ENCODE measurements around the gene ANKRA2. TPM values are rescaled to one million over a fixed set of nuclear protein-coding genes. Genes with fewer than 3 reads are reported as not detected.
"Not testable (repeated sequence)": the region's sequence is repeated elsewhere in the genome, so short reads cannot be mapped to it uniquely, and the experiment has no call there.

ANKRA2 gene
- total RNA-seq, 1 donor from 2014 or later = 19.2 TPM

DNA sequence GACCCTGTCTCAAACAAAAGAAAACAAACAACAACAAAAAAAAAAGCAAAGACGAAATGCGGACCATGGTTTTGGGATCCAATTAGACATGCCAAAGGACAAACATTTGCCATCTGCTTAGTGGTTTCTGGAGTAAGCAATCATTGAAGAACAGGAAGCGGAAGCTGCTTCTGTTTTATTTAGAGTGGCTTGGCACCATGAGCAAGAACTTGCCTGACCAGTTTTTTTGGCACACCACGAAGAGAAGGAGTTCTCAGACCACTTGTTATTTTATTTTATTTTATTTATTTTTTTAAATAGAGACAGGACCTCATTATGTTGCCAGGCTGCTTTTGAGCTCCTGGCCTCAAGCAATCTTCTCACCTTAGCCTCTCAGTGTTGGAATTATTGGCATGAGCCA is 50.2 kb downstream of the ANKRA2 start:
- no peaks in the 10 kb centered on the region for H3K9me3 Mint-ChIP-seq (ENCODE audit: low read depth)
- no peaks in the 10 kb centered on the region for H3K36me3 Mint-ChIP-seq (ENCODE audit: low read depth)
- no peak for DNase-seq (ENCODE audit: low spot score)
- no peak overlapping the region for H3K4me3 Mint-ChIP-seq (ENCODE audit: unreplicated experiment)
- TF ChIP-seq, protein P1, sequence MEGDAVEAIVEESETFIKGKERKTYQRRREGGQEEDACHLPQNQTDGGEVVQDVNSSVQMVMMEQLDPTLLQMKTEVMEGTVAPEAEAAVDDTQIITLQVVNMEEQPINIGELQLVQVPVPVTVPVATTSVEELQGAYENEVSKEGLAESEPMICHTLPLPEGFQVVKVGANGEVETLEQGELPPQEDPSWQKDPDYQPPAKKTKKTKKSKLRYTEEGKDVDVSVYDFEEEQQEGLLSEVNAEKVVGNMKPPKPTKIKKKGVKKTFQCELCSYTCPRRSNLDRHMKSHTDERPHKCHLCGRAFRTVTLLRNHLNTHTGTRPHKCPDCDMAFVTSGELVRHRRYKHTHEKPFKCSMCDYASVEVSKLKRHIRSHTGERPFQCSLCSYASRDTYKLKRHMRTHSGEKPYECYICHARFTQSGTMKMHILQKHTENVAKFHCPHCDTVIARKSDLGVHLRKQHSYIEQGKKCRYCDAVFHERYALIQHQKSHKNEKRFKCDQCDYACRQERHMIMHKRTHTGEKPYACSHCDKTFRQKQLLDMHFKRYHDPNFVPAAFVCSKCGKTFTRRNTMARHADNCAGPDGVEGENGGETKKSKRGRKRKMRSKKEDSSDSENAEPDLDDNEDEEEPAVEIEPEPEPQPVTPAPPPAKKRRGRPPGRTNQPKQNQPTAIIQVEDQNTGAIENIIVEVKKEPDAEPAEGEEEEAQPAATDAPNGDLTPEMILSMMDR (IDR thresholded peaks at IDR 0.05) = no peak
- H3K27me3 Mint-ChIP-seq (ENCODE audit: low read depth) = no peaks in the 10 kb centered on the region
- H3K4me1 Mint-ChIP-seq (ENCODE audit: low read depth) = peaks cover 7% of the 10 kb centered on the region
- no peak overlapping the region for H3K27ac Mint-ChIP-seq (ENCODE audit: unreplicated experiment)

DNA sequence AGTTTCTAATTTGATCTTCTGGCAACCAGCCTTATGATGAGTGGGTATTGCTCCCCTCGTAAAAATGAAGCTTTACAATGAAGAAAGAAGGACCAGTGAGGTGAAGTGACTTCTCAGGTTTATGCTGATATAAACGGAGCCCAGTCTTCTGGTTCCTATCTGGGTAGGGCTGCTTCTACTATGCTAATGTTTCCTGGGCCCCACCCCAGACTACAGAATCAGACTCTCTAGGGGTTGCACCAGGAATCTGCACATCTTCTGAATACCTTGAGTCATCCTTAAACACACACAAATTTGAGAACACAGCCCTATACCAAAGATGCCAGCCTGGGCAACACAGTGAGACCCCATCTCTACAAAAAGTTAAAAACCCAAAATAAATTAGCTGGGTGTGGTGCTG is 51.0 kb downstream of the ANKRA2 start:
- H3K27me3 Mint-ChIP-seq (ENCODE audit: low read depth) = no peaks in the 10 kb centered on the region
- peaks cover 2% of the 10 kb centered on the region for H3K4me1 Mint-ChIP-seq (ENCODE audit: low read depth)
- H3K9me3 Mint-ChIP-seq (ENCODE audit: low read depth) = no peaks in the 10 kb centered on the region
- no peak overlapping the region for H3K4me3 Mint-ChIP-seq (ENCODE audit: unreplicated experiment)
- TF ChIP-seq, protein P1 (IDR thresholded peaks at IDR 0.05) = no peak
- no peaks in the 10 kb centered on the region for H3K36me3 Mint-ChIP-seq (ENCODE audit: low read depth)
- no peak overlapping the region for H3K27ac Mint-ChIP-seq (ENCODE audit: unreplicated experiment)
- DNase-seq (ENCODE audit: low spot score) = no peak

DNA sequence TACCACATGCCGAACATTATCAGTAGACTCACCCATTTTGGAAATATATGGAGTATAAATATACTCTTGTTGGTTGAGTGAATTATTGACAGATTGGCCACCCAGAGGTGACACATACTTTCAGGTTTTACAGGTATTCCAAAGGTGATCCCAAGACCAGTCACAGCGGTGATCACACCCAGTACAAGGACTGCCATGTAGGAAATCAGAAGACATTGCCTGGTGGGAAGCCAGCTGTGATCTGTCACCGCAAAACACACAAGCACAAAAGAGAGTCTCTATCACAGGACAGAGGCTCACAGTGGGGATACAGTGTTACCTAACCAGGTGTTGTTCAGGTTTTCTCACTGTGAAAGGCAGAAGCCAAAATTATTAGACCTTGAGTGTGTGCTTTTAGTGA is 51.4 kb downstream of the ANKRA2 start:
- no peak overlapping the region for H3K4me3 Mint-ChIP-seq (ENCODE audit: unreplicated experiment)
- TF ChIP-seq, protein P1 (IDR thresholded peaks at IDR 0.05) = no peak
- DNase-seq (ENCODE audit: low spot score) = no peak
- H3K36me3 Mint-ChIP-seq (ENCODE audit: low read depth) = no peaks in the 10 kb centered on the region
- H3K27me3 Mint-ChIP-seq (ENCODE audit: low read depth) = no peaks in the 10 kb centered on the region
- H3K27ac Mint-ChIP-seq (ENCODE audit: unreplicated experiment) = no peak overlapping the region
- H3K9me3 Mint-ChIP-seq (ENCODE audit: low read depth) = no peaks in the 10 kb centered on the region
- H3K4me1 Mint-ChIP-seq (ENCODE audit: low read depth) = peaks cover under 1% of the 10 kb centered on the region

DNA sequence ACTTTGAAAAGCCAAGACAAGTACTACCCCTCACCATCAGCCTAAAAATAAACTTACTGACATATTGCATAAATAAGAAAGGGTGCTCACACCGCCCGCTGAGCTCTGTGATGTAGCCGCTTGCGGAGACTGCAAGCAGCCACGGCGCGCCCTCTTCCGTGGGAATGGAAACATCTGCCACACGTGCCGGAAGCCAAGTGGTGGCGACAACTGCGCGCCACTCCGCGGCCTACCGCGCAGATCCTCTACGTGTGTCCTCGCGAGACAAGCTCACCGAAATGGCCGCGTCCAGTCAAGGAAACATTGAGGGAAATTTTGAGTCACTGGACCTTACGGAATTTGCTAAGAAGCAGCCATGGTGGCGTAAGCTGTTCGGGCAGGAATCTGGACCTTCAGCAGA is 56.9 kb downstream of the ANKRA2 start:
- Mint-ChIP-seq H3K4me1 (ENCODE audit: low read depth) (peaks cover 27% of the 10 kb centered on the region), H3K4me3 (ENCODE audit: unreplicated experiment) (peak overlapping the region; percentile 41), H3K27ac (ENCODE audit: unreplicated experiment) (peak overlapping the region; percentile 81)
- H3K36me3 Mint-ChIP-seq (ENCODE audit: low read depth); H3K27me3 Mint-ChIP-seq (ENCODE audit: low read depth); DNase-seq (ENCODE audit: low spot score); H3K9me3 Mint-ChIP-seq (ENCODE audit: low read depth): not testable (repeated sequence)

DNA sequence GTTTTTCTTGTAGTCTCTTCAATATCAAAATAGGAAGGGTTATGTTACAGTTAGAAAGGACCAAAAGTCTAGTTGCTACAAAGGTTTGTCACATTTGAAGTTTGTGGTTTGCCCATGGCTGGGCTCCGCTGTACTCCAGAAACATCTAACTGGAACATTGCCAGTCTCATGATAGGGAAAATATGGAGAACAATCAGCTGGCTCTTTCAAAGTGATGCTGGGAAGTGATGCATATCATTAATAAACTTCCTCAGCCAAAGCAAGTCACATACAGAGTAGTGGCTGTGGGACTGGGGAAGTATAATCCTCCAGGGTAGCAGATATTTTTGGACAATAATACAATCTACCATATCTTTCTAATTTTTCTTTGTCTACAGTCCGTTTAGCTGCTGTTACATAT is 58.4 kb downstream of the ANKRA2 start:
- H3K4me3 Mint-ChIP-seq (ENCODE audit: unreplicated experiment) = no peak overlapping the region
- H3K4me1 Mint-ChIP-seq (ENCODE audit: low read depth) = peaks cover 30% of the 10 kb centered on the region
- no peak for DNase-seq (ENCODE audit: low spot score)
- no peaks in the 10 kb centered on the region for H3K27me3 Mint-ChIP-seq (ENCODE audit: low read depth)
- H3K36me3 Mint-ChIP-seq (ENCODE audit: low read depth) = peaks cover 17% of the 10 kb centered on the region
- TF ChIP-seq, protein P1 (IDR thresholded peaks at IDR 0.05) = no peak
- H3K27ac Mint-ChIP-seq (ENCODE audit: unreplicated experiment) = peak overlapping the region; percentile 59
- H3K9me3 Mint-ChIP-seq (ENCODE audit: low read depth) = no peaks in the 10 kb centered on the region

DNA sequence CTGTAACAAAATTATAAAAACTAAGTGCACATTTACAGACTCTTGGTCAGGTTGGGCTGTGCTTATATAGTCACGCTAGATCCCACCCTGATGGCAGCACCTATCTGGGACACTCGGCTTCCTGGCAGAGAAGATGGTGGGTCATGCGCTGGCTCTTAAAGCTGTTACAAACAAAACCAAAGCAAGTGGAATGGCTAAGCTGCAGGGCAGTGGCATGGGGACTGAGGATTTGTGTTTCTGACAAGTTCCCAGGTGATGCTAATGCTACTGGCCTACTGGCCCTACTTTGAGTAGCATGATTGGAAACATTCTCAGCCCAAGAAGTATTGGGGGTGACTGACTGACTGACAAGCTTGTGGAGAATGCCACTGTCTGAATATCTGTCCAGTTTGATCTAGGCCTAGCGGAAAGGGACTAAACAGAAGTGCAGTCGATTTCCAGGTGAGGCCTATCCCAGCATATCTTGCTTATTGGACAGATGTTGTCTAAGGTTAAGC is 58.9 kb downstream of the ANKRA2 start:
- peak overlapping the region; percentile 59 for H3K27ac Mint-ChIP-seq (ENCODE audit: unreplicated experiment)
- H3K4me3 Mint-ChIP-seq (ENCODE audit: unreplicated experiment) = no peak overlapping the region
- H3K4me1 Mint-ChIP-seq (ENCODE audit: low read depth) = peaks cover 30% of the 10 kb centered on the region
- H3K27me3 Mint-ChIP-seq (ENCODE audit: low read depth) = no peaks in the 10 kb centered on the region
- H3K36me3 Mint-ChIP-seq (ENCODE audit: low read depth) = peaks cover 17% of the 10 kb centered on the region
- no peak for DNase-seq (ENCODE audit: low spot score)
- TF ChIP-seq, protein P1 (IDR thresholded peaks at IDR 0.05) = no peak
- no peaks in the 10 kb centered on the region for H3K9me3 Mint-ChIP-seq (ENCODE audit: low read depth)
